H9 (cell line): Measurements from ENCODE around the gene NT5DC3. TPM values are rescaled to one million over a fixed set of nuclear protein-coding genes. Genes with fewer than 3 reads are reported as not detected.

Experiments used
- DNase-seq: peaks from one replicate; pipeline ENCODE4 v3.0.0-alpha.2; 2017
- H2AFZ ChIP-seq: one replicate; pipeline ENCODE4 v1.6.1; 2013; ENCODE audit warnings: mild to moderate bottlenecking, low read length, control low read depth, moderate library complexity
- H2AK5ac ChIP-seq: 2 replicates; pipeline ENCODE4 v1.6.1; 2013; ENCODE audit warnings: low read length, control low read depth, mixed read lengths; ENCODE audit not compliant: insufficient read length
- H2BK120ac ChIP-seq: one replicate; pipeline ENCODE4 v1.6.1; 2013; ENCODE audit warnings: low read depth, mild to moderate bottlenecking, low read length, control low read depth, inconsistent platforms; ENCODE audit not compliant: poor library complexity, severe bottlenecking
- H2BK12ac ChIP-seq: 2 replicates; pipeline ENCODE4 v1.6.1; 2013; ENCODE audit warnings: low read length, control low read depth, mixed read lengths, low read depth; ENCODE audit not compliant: insufficient read length
- H2BK15ac ChIP-seq: 2 replicates; pipeline ENCODE4 v1.6.1; 2013; ENCODE audit warnings: low read depth, low read length, control low read depth
- H2BK20ac ChIP-seq: one replicate; pipeline ENCODE4 v1.6.1; 2013; ENCODE audit warnings: low read depth, mild to moderate bottlenecking, low read length, control low read depth, inconsistent platforms; ENCODE audit not compliant: poor library complexity, severe bottlenecking
- H2BK5ac ChIP-seq: 2 replicates; pipeline ENCODE4 v1.6.1; 2013; ENCODE audit warnings: low read length, control low read depth, mixed read lengths; ENCODE audit not compliant: insufficient read length
- H3K14ac ChIP-seq: 2 replicates; pipeline ENCODE4 v1.6.1; 2013; ENCODE audit warnings: low read length, control low read depth; ENCODE audit not compliant: insufficient read depth
- H3K18ac ChIP-seq: 2 replicates; pipeline ENCODE4 v1.6.1; 2013; ENCODE audit warnings: low read depth, mild to moderate bottlenecking, mixed read lengths, low read length, control low read depth; ENCODE audit not compliant: insufficient read length
- H3K23ac ChIP-seq: 2 replicates; pipeline ENCODE4 v1.6.1; 2013; ENCODE audit warnings: low read length, control low read depth, mixed read lengths, low read depth; ENCODE audit not compliant: insufficient read length
- H3K23me2 ChIP-seq: 2 replicates; pipeline ENCODE4 v1.6.1; 2013; ENCODE audit warnings: low read depth, mild to moderate bottlenecking, mixed read lengths, low read length, control low read depth; ENCODE audit not compliant: insufficient read length, poor library complexity, severe bottlenecking
- H3K27ac ChIP-seq: 2 replicates; pipeline ENCODE4 v1.5.1; 2013; ENCODE audit warnings: low read length, control low read depth, mixed read lengths, low read depth; ENCODE audit not compliant: insufficient read length
- H3K27me3 ChIP-seq: 2 replicates; pipeline ENCODE4 v1.6.1; 2013; ENCODE audit warnings: low read length, control low read depth, inconsistent platforms; ENCODE audit not compliant: insufficient read depth
- H3K4ac ChIP-seq: 2 replicates; pipeline ENCODE4 v1.6.1; 2013; ENCODE audit warnings: low read depth, mild to moderate bottlenecking, control low read depth, inconsistent platforms, low read length, moderate library complexity
- H3K4me1 ChIP-seq: 2 replicates; pipeline ENCODE4 v1.6.1; 2013; ENCODE audit warnings: low read length, control low read depth, inconsistent platforms; ENCODE audit not compliant: insufficient read depth
- H3K4me2 ChIP-seq: 2 replicates; pipeline ENCODE4 v1.6.1; 2013; ENCODE audit warnings: low read length, control low read depth, mixed read lengths; ENCODE audit not compliant: insufficient read length, insufficient read depth
- H3K56ac ChIP-seq: 2 replicates; pipeline ENCODE4 v1.6.1; 2013; ENCODE audit warnings: low read depth, mild to moderate bottlenecking, mixed read lengths, low read length, control low read depth; ENCODE audit not compliant: insufficient read length
- H3K79me1 ChIP-seq: 2 replicates; pipeline ENCODE4 v1.6.1; 2013; ENCODE audit warnings: low read depth, mild to moderate bottlenecking, moderate library complexity, low read length, control low read depth, inconsistent platforms; ENCODE audit not compliant: insufficient read depth, poor library complexity, severe bottlenecking
- H3K79me2 ChIP-seq: 2 replicates; pipeline ENCODE4 v1.6.1; 2013; ENCODE audit warnings: low read length, control low read depth, inconsistent platforms; ENCODE audit not compliant: insufficient read depth
- H3K9ac ChIP-seq: 2 replicates; pipeline ENCODE4 v1.6.1; 2013; ENCODE audit warnings: low read length, control low read depth, mixed read lengths; ENCODE audit not compliant: insufficient read length; ENCODE audit errors: extremely low read depth
- H3K9me3 ChIP-seq: one replicate; pipeline ENCODE4 v1.6.1; 2013; ENCODE audit warnings: low read depth, low read length, inconsistent platforms; ENCODE audit not compliant: control insufficient read depth
- H3T11ph ChIP-seq: one replicate; pipeline ENCODE4 v1.6.1; 2013; ENCODE audit warnings: mild to moderate bottlenecking, low read length, control low read depth, inconsistent platforms
- H4K20me1 ChIP-seq: one replicate; pipeline ENCODE4 v1.6.1; 2013; ENCODE audit not compliant: control insufficient read depth, insufficient read length, insufficient read depth
- H4K5ac ChIP-seq: 2 replicates; pipeline ENCODE4 v1.6.1; 2013; ENCODE audit warnings: low read depth, mild to moderate bottlenecking, mixed read lengths, low read length, control low read depth; ENCODE audit not compliant: insufficient read length
- H4K8ac ChIP-seq: replicated peaks from 2 replicates; pipeline ENCODE4 v1.6.1; 2013; ENCODE audit warnings: low read length, control low read depth, mixed read lengths, low read depth; ENCODE audit not compliant: insufficient read length
- H4K91ac ChIP-seq: 2 replicates; pipeline ENCODE4 v1.6.1; 2013; ENCODE audit warnings: low read depth, mild to moderate bottlenecking, moderate library complexity, mixed read lengths, low read length, control low read depth; ENCODE audit not compliant: insufficient read length
- H3K27ac Mint-ChIP-seq, 3 experiments: 2 replicates in 2 of 3; 3 replicates in 1 of 3; pipeline ENCODE4 v1.8.0; 2020 to 2021; ENCODE audit warnings: mixed read lengths in 3 of 3, mild to moderate bottlenecking in 1 of 3, moderate library complexity in 1 of 3
- H3K27me3 Mint-ChIP-seq: 2 replicates; pipeline ENCODE4 v1.8.0; 2021; ENCODE audit warnings: low read depth, mild to moderate bottlenecking, moderate library complexity, mixed read lengths
- H3K36me3 Mint-ChIP-seq, 3 experiments: 2 replicates in 2 of 3; 3 replicates in 1 of 3; pipeline ENCODE4 v1.8.0; 2020 to 2021; ENCODE audit warnings: low read depth in 3 of 3, mixed read lengths in 3 of 3; ENCODE audit not compliant: insufficient read depth in 1 of 3
- H3K4me1 Mint-ChIP-seq, 2 experiments: 2 replicates each; pipeline ENCODE4 v1.8.0; 2020; ENCODE audit warnings: mixed read lengths in 2 of 2
- H3K4me3 Mint-ChIP-seq, 2 experiments: 2 replicates in 1 of 2; 3 replicates in 1 of 2; pipeline ENCODE4 v1.8.0; 2020 to 2021; ENCODE audit warnings: mild to moderate bottlenecking in 2 of 2, mixed read lengths in 2 of 2, moderate library complexity in 1 of 2
- H3K9me3 Mint-ChIP-seq, 2 experiments: 2 replicates in 1 of 2; 3 replicates in 1 of 2; pipeline ENCODE4 v1.8.0; 2020; ENCODE audit warnings: mild to moderate bottlenecking in 2 of 2, mixed read lengths in 2 of 2, moderate library complexity in 1 of 2
- total RNA-seq: library from RNA; stranded (reverse); gene quantifications from 2 replicates; pipeline ENCODE4 v1.2.1, GENCODE V29; 2021
- TF ChIP-seq, protein P1 (sequence below): fragments of 200-600 bp; sonication (generic); conservative IDR thresholded peaks from 3 replicates; pipeline ENCODE4 v1.8.0; 2021; ENCODE audit warnings: antibody characterized with exemption, mild to moderate bottlenecking

Gene NT5DC3
- total RNA-seq, 1 experiment from 2014 or later: 13.6 TPM

DNA sequence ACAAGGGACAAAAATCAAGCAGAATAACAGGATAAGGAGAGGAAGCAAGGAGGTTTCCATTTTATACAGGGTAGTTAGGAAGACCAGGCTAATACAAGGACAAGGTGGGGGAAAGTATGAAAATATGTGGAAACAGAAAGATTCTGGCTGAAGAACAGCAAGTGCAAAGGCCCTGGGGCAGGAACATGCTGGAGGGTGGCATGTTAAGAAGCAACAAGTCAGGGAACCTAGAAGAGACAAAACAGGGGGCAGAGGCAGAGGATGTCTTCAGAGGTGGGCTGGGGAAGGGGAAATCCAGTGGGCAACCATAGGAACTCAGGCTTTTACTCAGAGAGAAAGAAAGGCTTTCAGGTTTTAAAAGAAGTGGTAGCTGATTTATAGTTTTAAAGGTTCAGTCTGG, 54.8 kb downstream of the NT5DC3 start:
- no peak overlapping the region for H2BK120ac ChIP-seq
- H4K8ac ChIP-seq: no peak overlapping the region
- no peaks in the 10 kb centered on the region for H3K9me3 Mint-ChIP-seq
- H3K23ac ChIP-seq: no peak overlapping the region
- no peak for DNase-seq
- peaks cover 11 to 43% (median 38%) of the 10 kb centered on the region in 3 experiments for H3K36me3 Mint-ChIP-seq
- no peaks in the 10 kb centered on the region for H3K9me3 ChIP-seq
- H3K56ac ChIP-seq: no peak overlapping the region
- no peaks in the 10 kb centered on the region for H3K23me2 ChIP-seq
- H3K4me3 Mint-ChIP-seq: no peak overlapping the region
- no peaks in the 10 kb centered on the region for H3K79me2 ChIP-seq
- no peak overlapping the region for H3K27ac ChIP-seq
- no peak overlapping the region for H4K91ac ChIP-seq
- no peak overlapping the region for H2BK20ac ChIP-seq
- H3K27ac Mint-ChIP-seq: no peak overlapping the region
- no peaks in the 10 kb centered on the region for H3K27me3 Mint-ChIP-seq
- no peak overlapping the region for H3T11ph ChIP-seq
- no peak overlapping the region for H3K14ac ChIP-seq
- no peak overlapping the region for H3K4ac ChIP-seq
- H3K9ac ChIP-seq: no peak overlapping the region
- TF ChIP-seq, protein P1, sequence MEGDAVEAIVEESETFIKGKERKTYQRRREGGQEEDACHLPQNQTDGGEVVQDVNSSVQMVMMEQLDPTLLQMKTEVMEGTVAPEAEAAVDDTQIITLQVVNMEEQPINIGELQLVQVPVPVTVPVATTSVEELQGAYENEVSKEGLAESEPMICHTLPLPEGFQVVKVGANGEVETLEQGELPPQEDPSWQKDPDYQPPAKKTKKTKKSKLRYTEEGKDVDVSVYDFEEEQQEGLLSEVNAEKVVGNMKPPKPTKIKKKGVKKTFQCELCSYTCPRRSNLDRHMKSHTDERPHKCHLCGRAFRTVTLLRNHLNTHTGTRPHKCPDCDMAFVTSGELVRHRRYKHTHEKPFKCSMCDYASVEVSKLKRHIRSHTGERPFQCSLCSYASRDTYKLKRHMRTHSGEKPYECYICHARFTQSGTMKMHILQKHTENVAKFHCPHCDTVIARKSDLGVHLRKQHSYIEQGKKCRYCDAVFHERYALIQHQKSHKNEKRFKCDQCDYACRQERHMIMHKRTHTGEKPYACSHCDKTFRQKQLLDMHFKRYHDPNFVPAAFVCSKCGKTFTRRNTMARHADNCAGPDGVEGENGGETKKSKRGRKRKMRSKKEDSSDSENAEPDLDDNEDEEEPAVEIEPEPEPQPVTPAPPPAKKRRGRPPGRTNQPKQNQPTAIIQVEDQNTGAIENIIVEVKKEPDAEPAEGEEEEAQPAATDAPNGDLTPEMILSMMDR: no peak
- H2AFZ ChIP-seq: no peak overlapping the region
- no peaks in the 10 kb centered on the region for H3K79me1 ChIP-seq
- no peaks in the 10 kb centered on the region for H4K20me1 ChIP-seq
- H3K4me2 ChIP-seq: no peak overlapping the region
- no peak overlapping the region for H2BK15ac ChIP-seq
- no peak overlapping the region for H2AK5ac ChIP-seq
- peaks cover 0 to under 1% of the 10 kb centered on the region in 2 experiments; a peak in 2 of 4 replicates for H3K4me1 Mint-ChIP-seq
- no peak overlapping the region for H2BK12ac ChIP-seq
- H3K18ac ChIP-seq: no peak overlapping the region
- no peaks in the 10 kb centered on the region for H3K4me1 ChIP-seq
- no peaks in the 10 kb centered on the region for H3K27me3 ChIP-seq
- H4K5ac ChIP-seq: no peak overlapping the region
- no peak overlapping the region for H2BK5ac ChIP-seq
